HG02981 (cell line): ENCODE results near the gene RAPGEF6.
"Not testable (repeated sequence)": the region's sequence is repeated elsewhere in the genome, so short reads cannot be mapped to it uniquely, and the experiment has no call there.

ENCODE experiments used
- ATAC-seq: cut with Tn5 transposase; IDR thresholded peaks from one replicate; pipeline ENCODE4 v1.9.1; 2021; ENCODE audit warnings: mild to moderate bottlenecking, moderate library complexity; ENCODE audit not compliant: unreplicated experiment

The RAPGEF6 gene

DNA sequence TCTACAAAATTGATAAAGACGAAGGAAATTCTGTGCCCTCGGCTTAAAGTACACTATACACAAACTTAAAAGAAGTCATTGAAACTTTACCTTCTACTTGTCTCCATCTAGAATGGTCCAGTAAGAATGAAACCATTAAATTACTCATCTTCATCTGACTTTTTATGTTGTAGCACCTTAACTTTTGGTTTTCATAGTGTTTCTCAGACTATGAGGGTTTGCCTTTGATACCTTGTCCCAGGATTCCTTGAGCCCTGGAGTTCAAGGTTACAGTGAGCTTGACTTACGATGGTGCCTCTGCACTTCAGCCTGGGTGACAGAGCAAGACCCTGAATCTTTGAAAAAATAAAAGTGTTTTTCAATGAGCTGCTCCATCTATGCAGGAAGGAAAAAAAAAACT lies 239.0 kb downstream of the RAPGEF6 start:
- ATAC-seq: peak; percentile 84

DNA sequence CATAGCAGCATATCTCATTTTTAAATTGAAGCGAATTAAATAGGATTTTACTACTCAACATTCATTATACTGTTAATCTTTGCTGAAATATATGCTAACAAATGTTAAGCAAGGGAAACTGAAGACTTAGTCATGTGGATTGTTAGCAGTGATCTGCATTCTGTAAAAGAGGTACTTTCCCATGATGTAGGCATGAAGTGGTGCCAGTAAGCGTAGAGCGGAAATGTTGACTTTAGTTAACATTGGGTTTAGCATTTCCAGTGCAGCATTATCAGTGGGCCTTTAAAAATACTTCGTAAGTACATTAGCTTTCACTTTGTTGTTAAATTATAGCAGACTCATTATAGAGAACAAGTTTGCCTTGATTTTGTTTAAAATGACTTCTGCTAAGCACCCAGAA lies 240.9 kb downstream of the RAPGEF6 start:
- ATAC-seq: peak; percentile 66

DNA sequence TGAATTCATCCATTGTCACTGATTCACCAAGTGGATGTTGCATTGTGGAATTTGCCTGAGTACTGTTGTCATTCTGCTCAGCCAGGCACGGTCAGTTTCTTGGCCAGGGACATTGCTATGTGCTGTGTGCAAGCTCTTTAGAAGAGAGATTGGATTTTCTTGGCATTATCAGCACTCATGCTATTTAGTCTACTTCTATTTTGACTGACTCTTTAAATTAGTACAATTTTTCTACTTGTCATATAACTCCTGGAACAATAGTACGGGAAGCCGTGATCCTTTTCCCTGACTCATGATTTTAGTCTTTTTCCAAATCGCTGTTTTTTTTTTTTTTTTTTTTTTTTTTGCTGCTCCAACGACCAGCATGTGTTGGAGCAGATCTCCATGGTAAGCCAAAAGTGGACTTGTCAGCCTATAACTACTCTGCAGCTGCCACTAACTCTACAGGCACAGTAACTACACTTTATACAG lies 241.5 kb downstream of the RAPGEF6 start:
- ATAC-seq: no peak

DNA sequence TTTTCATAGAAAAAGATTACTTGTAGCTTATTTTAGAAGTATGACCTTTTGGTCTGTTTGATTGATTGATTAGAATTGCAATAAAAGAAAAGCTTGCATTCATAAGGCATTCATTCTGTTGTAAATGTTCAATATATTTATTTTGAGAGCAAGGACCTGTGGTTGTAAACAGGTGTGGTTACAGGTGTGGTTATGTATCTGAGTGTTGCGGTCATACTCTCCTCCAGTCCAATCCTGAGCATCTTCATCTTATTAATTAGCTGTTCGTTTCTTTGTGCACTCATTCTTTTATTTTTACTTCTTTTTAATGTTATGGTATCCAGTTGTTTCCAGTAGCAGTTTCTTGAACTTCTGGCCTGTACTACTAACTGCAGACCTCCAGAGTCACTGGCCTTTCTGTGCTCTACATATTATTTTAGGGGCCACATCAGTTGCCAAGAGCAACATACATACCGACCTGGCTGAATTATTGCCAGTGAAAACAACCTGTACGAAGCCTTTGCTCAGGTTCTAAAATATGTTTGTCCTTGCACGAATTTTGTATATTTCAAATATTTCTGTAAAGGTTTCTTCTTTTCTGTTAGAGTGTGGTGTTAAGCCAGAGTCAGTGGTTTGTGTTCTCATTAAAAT lies 242.4 kb downstream of the RAPGEF6 start:
- no peak for ATAC-seq

DNA sequence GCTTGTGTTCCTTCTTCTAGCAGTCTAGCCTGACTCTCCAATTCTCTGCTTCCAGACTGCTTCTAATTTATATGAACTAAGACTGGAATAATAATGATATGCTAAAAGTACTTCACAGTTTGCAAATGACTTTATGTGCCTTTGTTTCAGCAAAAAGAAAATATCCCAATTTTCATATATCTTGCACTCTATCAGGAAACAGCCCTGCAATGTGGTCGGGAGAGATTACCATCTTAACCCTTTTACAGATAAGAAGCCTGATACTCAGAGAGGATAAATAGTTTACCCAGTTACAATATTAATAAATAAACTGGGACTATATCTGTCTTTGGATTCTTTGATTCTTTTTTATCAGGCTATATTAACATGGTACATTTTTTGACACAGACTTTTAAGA lies 245.2 kb downstream of the RAPGEF6 start:
- no peak for ATAC-seq

DNA sequence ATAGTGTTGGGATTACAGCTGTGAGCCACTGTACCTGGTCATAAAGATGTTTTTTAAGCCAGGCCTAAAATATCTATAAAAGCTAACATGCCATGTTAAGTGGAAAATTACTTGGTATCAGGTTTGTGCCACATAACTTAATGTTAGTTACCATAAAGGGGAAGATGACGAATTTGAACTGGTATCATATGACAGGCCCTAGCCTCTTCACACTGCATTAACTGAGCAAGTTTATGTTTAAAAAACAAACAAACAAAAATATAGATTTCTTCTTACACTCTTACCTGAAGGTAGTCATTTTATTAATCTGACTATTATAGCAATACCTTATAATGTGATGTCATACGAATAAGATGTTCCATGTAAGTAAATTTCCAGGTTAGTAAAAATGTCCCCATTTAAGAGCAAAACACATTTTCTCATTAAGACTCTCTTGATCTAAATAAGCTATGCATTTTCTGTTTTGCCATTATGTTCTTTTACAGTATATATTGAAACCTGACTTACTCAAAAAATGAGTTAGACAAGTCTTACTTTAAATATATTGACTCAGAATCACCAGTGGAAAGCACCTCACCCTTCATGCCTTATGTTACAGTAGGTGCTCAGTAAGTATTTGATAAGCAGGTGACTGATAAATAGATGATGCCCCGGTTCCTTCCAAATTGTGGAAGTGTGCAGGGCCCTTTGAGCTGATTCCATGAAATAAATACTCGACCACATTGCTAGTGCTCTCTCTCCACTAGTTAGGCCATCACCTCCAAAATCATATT lies 245.7 kb downstream of the RAPGEF6 start:
- no peak for ATAC-seq

DNA sequence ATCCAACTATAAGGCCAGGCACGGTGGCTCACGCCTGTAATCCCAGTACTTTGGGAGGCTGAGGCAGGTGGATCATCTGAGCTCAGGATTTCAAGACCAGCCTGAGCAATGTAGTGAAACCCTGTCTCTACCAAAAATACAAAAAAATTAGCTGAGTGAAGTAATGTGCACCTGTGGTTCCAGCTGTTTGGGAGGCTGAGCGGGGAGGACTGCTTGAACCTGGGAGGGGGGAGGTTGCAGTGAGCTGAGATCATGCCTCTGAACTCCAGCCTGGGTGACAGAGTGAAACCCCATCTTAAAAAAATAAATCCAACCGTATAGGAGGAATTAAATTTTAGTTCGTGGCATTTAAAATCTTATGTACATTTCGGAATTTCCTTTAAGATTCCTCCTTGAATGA lies 247.8 kb downstream of the RAPGEF6 start:
- ATAC-seq: no peak

DNA sequence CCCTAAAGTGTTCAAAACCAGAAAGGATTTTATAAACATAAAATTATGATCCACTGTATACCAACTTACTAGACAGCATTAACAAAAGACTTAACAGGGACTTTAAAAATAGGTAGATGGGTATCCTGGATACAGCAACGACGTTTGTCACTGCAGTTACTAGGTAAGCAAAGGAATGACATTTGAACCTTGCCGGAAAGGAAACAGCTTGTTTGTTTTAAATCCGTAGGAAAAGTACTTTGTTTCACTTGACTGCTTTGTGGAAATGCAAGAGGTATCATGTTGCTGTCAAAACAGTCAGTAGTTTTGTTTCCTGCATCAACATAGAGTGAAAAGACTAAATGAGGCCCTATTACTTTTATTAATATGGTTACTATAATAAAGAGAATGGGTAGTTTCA lies 248.2 kb downstream of the RAPGEF6 start:
- no peak for ATAC-seq

DNA sequence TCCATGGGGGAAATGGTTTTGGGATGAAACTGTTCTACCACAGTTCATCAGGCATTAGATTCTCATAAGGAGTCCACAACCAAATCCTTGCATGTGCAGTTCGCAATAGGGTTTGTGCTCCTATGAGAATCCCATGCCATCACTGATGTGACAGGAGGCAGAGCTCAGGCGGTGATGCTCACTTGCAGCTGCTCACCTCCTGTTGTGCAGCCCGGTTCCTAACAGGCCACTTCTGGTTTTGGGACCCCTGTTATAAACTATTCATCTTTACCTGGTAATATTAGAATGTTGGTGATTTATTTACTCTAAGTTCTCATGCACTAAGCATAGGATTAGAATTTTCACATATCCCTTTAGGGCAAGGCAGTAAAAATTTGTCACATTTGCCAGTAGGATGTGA lies 248.9 kb downstream of the RAPGEF6 start:
- no peak for ATAC-seq

DNA sequence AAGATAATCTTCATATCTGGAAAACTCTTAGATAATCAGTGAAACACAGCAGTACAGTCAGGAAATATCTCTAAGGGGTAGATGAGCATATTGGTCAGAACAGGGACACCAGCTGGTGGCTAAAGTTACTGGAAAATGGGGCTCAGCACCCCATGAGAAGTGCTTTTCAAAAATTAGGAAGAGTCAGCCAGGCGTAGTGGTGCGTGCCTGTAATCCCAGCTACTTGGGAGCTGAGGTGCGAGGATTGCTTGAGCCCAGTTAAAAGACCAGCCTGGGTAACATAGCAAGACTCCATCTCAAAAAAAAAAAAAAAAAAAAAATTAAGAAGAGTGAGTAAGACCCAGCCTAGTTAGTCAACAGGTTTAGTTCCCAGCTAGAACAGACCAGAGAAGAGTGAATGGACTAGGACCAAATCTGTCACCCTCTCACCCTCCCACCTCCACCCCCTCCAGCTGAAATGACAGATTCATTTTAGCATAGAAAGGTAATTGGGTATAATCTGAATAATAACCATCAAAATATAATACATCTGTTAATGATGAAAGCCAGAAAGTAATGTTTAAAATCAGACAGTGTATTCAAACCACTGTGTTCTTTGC lies 250.3 kb downstream of the RAPGEF6 start:
- ATAC-seq: no peak

DNA sequence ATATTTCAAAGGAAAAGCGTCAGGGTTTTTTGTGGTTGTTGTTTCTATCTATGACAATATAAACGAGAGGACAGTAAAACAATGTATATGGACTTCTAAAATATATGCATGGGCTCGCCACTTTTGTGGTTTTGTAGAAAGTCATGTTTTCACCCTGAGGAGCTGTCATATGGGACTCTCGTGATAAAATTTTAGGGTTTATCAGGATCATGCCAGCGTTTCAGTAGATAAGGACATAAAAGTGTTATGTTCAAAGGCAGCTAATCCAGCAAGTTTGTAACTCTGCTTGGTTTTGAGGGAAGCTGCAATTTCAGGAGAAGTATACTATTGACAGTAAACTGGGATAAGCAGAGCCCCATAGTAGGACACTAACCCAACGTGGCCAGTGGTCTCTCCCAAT lies 250.9 kb downstream of the RAPGEF6 start:
- no peak for ATAC-seq

DNA sequence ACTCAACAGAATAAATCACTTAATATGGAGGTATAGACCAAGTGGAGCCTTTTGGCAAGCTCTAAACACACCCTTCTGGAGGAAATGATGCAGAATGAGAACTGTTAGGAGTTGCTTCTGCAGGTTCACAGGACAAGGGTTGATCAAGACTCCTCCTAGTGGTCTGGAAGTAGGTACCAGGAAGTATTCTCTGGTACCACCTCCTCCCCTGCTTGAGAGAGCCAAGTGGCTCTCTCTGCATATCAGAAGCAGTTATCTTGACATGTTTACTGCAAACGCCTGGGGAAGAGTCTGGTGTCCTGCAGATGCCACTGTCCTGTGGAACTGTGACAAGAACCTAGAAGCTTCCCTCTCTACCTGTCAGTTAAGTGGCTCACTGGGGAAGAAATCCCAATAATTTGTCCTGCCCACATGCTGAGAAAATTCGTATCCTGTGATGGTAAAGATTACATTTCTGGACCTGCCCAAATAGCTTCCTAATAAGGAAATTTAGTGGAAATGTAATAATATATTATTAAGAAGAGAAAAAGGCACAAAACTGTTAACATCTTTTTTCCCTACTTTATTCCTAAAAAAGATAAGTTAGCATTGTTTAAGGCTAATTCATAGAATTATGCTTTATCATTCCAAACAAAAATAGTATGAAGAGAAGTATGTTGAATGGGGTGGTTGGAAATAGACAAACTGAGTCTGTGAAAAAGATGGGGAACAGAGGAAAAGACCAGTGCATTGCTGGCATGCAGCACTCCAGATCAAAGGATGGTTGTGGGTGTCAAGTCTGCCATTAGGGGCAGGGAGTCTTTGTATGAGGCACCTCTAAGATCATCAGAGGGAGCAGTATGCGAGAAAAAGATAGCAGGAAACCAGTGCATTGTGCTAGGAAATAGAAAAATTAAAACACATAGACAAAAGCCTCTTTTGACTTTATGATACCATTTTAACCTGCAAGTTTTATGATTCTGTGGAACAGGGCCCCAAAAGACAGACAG lies 252.3 kb downstream of the RAPGEF6 start:
- peak; percentile 58 for ATAC-seq

DNA sequence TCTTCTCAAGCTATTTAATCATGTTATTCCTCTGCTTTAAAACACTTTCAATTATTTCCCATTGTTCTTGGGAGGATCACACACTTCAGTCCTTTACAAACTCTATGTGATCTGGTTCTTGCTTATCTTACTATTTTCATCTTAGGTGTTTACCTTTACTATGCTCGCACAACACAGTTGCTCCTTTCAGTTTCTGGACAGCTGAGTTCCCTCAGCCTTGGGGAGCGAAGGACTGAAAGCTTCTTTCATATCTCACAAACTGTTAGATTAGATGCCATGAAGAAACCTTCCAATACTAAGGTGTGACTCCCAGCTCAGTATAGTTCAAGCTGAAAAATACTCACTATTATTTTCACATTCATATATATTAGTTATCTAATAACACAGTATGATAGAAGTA lies 253.3 kb downstream of the RAPGEF6 start:
- ATAC-seq: peak; percentile 45

DNA sequence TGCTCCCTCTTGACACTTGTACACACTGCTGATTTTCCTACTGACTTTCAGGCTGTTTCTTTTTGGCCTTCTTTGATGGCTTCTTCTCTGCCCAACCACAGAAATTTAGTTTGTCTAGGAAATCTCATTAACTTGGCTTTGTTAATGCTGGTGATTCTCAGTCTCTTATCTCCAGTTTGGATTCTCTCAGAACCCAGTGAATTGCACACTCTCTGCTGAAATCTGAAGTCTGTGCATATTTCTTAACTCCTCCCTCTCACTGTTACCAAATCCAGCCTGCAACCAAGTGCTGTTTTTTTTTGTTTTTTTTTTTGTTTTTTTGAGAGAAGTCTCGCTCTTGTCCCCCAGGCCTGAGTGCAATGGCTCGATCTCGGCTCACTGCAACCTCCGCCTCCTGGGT lies 254.0 kb downstream of the RAPGEF6 start:
- ATAC-seq: no peak

DNA sequence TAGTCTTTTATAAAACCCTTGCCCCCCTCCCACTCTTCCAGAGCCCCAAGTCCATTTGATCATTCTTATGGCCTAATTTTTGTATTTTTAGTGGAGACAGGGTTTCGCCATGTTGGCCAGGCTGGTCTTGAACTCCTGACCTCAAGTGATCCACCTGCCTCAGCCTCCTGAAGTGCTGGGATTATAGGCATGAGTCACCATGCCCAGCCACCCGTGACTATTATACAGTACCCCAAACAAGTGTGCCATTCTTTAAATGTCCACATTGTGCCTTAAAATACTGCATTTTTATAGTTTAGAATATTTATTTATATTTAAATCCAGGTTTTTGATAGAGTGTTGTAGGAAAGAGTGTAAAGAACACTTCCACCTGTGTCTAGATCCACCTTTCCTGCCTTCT lies 254.8 kb downstream of the RAPGEF6 start:
- not testable (repeated sequence) for ATAC-seq

DNA sequence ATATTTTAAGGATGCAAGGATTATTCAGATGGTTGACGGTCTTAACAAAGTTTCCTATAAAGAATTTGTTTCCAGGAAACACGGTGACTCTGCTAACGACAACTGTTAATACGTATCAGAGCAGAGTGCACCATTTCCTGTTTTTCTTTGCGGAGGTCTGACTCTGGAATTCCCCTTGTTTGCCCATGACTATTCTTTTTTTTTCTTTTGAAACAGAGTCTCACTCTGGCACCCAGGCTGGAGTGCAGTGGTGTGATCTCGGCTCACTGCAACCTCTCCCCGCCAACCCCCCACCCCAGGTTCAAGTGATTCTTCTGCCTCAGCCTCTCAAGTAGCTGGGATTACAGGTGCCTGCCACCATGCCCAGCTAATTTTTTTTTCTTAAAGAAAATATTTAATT lies 255.3 kb downstream of the RAPGEF6 start:
- peak; percentile 41 for ATAC-seq

DNA sequence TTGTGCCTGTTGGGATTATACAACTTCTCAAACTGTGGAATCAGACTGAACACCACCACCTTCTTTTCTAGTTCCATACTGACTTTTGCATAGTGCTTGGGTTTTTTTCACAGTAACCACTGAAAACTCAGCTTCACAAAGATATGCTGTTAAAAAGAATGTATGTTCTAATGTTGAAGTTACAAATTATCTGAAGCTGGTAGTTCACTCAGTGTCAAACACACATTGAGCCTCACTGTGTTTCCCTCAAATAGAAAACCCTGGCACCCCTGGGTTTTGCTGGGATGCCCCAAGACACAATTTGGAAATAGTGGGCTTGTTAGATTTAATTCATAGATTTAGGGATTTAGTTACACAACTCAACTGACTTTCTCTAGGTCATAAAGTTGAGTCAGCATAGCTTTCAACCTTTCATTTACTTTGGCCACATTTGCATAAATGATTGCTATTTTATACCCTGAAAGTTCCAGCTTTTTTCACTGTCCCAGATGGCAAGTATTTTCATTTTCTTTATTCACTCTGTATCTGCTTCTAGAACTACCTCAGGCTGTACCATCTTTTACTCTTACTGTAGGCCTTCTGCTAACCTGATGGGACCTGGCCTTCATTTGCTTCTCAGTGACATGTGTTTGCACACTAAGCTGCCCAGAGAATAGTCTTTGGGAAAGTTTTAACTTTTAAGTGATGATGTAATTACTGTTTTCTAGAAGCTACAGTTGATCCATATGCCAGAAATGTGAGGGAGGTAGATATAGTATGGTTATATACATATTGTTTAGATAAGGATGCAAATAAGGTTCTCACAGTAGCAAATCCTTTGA lies 256.1 kb downstream of the RAPGEF6 start:
- ATAC-seq: no peak

DNA sequence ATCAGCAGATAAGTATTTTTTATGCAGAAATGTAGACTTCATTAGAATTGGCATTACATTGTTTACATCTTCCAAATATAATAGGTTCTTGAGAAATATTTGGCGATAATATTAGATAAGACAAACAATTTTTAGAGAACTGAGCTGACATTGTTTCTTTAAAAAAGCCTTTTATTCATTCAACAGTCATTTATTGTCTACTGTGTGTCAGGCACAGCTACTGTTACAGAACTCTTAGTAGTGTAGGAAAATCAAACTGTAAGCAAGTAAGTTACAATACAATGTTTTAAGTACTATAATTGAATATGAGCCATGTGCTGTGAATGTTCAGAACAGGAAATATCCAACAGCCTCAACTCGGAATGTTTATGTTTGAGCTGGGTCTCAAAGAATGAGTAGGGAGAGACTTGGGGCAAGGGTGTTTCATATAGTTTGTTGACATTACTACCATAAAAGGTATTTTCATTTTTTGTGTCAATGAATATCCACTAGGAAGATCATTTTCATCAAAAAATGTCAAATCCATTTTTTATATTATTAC lies 257.2 kb downstream of the RAPGEF6 start:
- no peak for ATAC-seq

DNA sequence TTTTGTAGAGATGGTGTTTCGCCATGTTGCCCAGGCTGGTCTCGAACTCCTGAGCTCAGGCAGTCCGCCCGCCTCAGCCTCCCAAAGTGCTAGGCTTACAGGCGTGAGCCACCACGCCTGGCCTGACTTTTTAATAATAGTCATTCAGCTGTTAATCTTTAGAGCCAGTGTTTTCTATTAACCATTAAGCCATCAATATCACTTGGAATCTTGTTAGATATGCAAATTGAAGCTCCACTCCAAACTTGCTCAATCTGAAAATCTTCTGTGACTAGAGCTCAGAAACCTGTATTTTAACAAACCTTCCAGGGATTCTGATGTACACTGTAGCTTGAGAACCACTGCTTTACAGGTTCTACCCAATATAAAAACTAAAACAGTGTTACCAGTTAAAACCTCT lies 257.7 kb downstream of the RAPGEF6 start:
- ATAC-seq: no peak

DNA sequence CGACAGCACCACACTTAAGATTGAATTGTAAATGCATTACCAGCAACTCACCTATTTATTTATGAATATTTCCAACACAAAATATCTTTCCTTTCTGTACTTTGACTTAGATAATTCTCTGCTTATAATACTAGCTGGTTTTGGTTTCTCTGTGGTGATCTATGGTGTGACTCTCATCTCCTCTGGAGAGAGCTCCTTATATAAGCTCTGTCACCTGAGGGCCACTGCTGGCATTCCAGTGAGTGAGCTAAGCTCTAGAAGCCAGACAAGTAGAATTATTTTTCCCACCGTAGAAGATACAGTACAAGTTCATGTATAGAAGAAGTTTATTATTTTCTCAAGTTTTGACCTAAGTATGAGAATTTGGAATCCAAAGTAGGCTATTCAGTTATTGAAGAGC lies 259.7 kb downstream of the RAPGEF6 start:
- ATAC-seq: no peak
